Kidney (tissue), 14 donors: ENCODE data around the gene PIEZO2. TPM values are rescaled to one million over a fixed set of nuclear protein-coding genes. Genes with fewer than 3 reads are reported as not detected.

Source experiments
- DNase-seq, 5 donors: peaks; one replicate each; pipeline ENCODE4 v3.0.0-alpha.2; 2013 to 2020
- FAIRE-seq: peaks from 2 replicates; lab custom pipeline; 2012; peaks lifted over from hg19 to GRCh38; lab: Jason Lieb, UNC
- H3K27ac ChIP-seq, 2 donors: one replicate each; pipeline ENCODE4 v1.7.0; 2013; ENCODE audit warnings: low read depth in 2 of 2, low read length in 2 of 2, inconsistent platforms in 1 of 2
- H3K27me3 ChIP-seq: one replicate; pipeline ENCODE4 v1.7.1; 2013; ENCODE audit warnings: low read length, inconsistent platforms; ENCODE audit not compliant: control insufficient read depth, insufficient read depth
- H3K36me3 ChIP-seq, 3 donors: one replicate each; pipeline versions ENCODE4 v1.7.0 to v1.7.1; 2013; ENCODE audit warnings: low read length in 3 of 3, control low read depth in 1 of 3, inconsistent platforms in 1 of 3; ENCODE audit not compliant: insufficient read depth in 3 of 3, control insufficient read depth in 2 of 3
- H3K4me1 ChIP-seq, 3 donors: one replicate each; pipeline versions ENCODE4 v1.7.0 to v1.7.1; 2013; ENCODE audit warnings: low read length in 3 of 3, inconsistent platforms in 1 of 3, low read depth in 1 of 3; ENCODE audit not compliant: control insufficient read depth in 2 of 3, insufficient read depth in 2 of 3
- H3K4me3 ChIP-seq, 3 donors: one replicate each; pipeline versions ENCODE4 v1.7.0 to v1.8.1; 2013; ENCODE audit warnings: low read length in 3 of 3, control low read depth in 1 of 3, inconsistent platforms in 1 of 3
- H3K9ac ChIP-seq, 3 donors: one replicate each; pipeline versions ENCODE4 v1.7.0 to v1.7.1; 2013; ENCODE audit warnings: low read length in 3 of 3, control low read depth in 1 of 3, inconsistent platforms in 1 of 3
- H3K9me3 ChIP-seq, 3 donors: one replicate each; pipeline versions ENCODE4 v1.7.0 to v1.7.1; 2013; ENCODE audit warnings: low read length in 3 of 3, control low read depth in 1 of 3, inconsistent platforms in 1 of 3; ENCODE audit not compliant: control insufficient read depth in 2 of 3, insufficient read depth in 1 of 3
- intact Hi-C: fragments of 100-400 bp; cut with DNase I; formaldehyde crosslinking; loops from one replicate; pipeline ENCODE4 v1.11.1; 2022
- polyA plus RNA-seq: library from polyadenylated mRNA; stranded (reverse); fragments of 350-450 nt; fragmentation: Illumina TruSeq; extraction: RNeasy Lipid Tissue Mini Kit (QIAGEN cat#74804); gene quantifications from one replicate; pipeline ENCODE4 v1.2.3, GENCODE V29; 2014; ENCODE audit warnings: low read depth, low replicate concordance; ENCODE audit not compliant: insufficient read depth
- total RNA-seq: library from RNA; stranded (reverse); fragmentation: NEBNext Ultra II Directional; extraction: Animal tissue kit (Norgen Biotek cat#: 25700); gene quantifications from one replicate; pipeline ENCODE4 v1.2.1, GENCODE V29; 2021
- TF ChIP-seq, protein P1 (sequence below): IDR thresholded peaks from 3 replicates; pipeline ENCODE4 v1.5.1; 2012; ENCODE audit warnings: mild to moderate bottlenecking, moderate library complexity, borderline replicate concordance; ENCODE audit not compliant: insufficient read depth; ENCODE audit errors: extremely low read depth
- donor health status: control.
- donor health status: control.
- donor health status: control.
- donor health status: control.
- donor health status: control.
- donor health status: DM: yes; HTN: yes; CAD: no.
- donor health status: Normal renal cell carcinoma (clear cell type).

PIEZO2 gene
- total and polyA plus RNA-seq, 2 donors from 2014 or later, result 1.1 to 4.1 TPM

DNA sequence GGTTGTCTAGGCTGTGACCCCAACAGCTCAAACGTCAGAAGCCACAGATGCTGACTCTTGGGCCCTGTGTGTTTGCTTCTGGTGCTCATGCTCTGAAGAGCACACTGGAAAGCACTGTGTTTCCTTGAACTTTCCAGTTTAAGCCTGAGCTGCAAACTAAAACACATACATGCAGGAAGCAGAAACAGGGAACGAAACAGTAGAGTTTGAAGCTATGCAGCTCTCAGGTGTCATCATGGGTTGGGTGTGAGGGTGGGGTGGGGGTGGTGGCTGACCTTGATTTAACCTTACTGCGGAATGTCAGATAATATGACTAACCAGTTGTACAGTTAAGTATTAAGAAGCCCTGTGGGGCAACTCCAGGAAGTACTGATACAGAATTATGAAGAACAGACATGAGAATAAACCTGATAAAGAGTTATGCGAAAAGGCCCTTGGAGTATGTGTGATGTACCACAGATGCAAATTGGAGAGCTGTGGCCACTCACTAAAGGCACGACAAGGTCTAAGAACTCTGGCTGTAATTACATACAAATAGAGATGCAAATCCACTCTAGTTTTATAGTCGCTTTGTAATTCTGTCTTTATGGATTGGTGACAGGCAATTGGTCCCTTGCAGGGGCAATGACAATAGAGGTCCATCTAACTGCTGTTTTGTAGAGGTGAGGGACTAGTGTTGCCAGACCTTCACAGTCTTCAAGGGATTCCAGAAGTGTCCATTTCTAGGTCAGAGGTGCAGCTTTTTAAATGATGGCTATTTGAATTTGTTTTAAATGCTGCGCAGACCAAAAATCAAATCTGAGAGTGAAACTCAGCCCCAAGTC lies 350.4 kb downstream of the PIEZO2 start:
- Histone ChIP-seq H3K4me3 (no peak overlapping the region), H3K9me3 (no peaks in the 10 kb centered on the region), H3K4me1 (no peaks in the 10 kb centered on the region), H3K27ac (no peak overlapping the region), H3K9ac (no peak overlapping the region), H3K27me3 (no peaks in the 10 kb centered on the region), H3K36me3 (no peaks in the 10 kb centered on the region)
- intact Hi-C loops, result no loop called here
- no peak for FAIRE-seq
- DNase-seq, result peak in 3 of 5 donors; percentile 20 to 36 (median 25)
- TF ChIP-seq, protein P1, sequence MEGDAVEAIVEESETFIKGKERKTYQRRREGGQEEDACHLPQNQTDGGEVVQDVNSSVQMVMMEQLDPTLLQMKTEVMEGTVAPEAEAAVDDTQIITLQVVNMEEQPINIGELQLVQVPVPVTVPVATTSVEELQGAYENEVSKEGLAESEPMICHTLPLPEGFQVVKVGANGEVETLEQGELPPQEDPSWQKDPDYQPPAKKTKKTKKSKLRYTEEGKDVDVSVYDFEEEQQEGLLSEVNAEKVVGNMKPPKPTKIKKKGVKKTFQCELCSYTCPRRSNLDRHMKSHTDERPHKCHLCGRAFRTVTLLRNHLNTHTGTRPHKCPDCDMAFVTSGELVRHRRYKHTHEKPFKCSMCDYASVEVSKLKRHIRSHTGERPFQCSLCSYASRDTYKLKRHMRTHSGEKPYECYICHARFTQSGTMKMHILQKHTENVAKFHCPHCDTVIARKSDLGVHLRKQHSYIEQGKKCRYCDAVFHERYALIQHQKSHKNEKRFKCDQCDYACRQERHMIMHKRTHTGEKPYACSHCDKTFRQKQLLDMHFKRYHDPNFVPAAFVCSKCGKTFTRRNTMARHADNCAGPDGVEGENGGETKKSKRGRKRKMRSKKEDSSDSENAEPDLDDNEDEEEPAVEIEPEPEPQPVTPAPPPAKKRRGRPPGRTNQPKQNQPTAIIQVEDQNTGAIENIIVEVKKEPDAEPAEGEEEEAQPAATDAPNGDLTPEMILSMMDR, result no peak

DNA sequence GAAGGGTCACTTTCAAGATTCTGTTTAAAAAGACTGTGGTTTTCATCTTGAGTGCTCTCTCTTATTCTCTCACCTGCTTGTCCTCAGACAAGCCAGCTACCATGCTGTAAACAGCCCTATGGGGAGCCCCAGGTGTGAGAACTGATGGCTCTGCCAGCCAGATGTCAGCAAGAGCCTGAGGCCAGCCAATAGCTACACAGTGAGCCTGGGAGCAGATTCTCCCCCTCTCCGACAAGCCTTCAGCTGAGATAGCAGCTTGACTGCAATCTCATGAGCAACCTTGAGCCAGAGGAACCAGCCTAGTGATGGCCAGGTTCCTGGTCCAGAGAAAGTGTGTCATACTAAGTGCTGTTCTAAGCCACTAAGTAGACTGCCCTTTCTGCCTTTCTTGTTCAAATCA lies 351.5 kb downstream of the PIEZO2 start:
- H3K27ac ChIP-seq, result no peak overlapping the region
- TF ChIP-seq, protein P1, result no peak
- no peaks in the 10 kb centered on the region for H3K36me3 ChIP-seq
- DNase-seq (no peak), FAIRE-seq (no peak)
- no peaks in the 10 kb centered on the region for H3K27me3 ChIP-seq
- no peak overlapping the region for H3K4me3 ChIP-seq
- intact Hi-C loops, result no loop called here
- H3K4me1 ChIP-seq, result no peaks in the 10 kb centered on the region
- no peaks in the 10 kb centered on the region for H3K9me3 ChIP-seq
- no peak overlapping the region for H3K9ac ChIP-seq

DNA sequence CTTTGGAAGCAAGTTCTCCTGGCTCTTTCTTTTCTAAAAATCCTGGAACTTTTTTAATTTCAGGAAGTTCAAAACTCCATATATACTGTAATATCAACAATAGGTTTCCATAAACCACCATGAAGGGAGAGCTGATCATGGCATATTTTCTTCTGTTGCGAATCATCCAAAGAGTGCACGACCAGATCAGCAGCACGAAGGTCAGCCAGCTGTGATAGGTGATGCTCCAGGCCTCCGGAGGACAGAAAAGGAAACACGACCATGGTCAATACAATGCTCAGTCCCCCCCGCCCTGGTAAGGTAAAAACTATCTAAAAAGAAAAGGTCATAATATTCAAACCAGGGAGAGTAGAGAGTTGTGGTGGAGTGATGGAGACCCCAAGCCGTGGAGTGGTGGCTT lies 354.6 kb downstream of the PIEZO2 start:
- DNase-seq (no peak), FAIRE-seq (no peak)
- TF ChIP-seq, protein P1, result no peak
- intact Hi-C loops, result no loop called here
- H3K4me1 ChIP-seq, result no peaks in the 10 kb centered on the region
- H3K9me3 ChIP-seq, result no peaks in the 10 kb centered on the region
- H3K36me3 ChIP-seq, result no peaks in the 10 kb centered on the region
- no peak overlapping the region for H3K9ac ChIP-seq
- no peaks in the 10 kb centered on the region for H3K27me3 ChIP-seq
- no peak overlapping the region for H3K4me3 ChIP-seq
- H3K27ac ChIP-seq, result no peak overlapping the region
